Keratinocyte (primary cell): ENCODE data around the gene SNTG2.

Experiments
- EZH2 ChIP-seq: IDR thresholded peaks from one replicate; pipeline ENCODE4 v1.6.1; 2012; ENCODE audit warnings: inconsistent platforms, mild to moderate bottlenecking, low read length, moderate library complexity
- TF ChIP-seq, protein P1 (sequence below), 3 experiments: IDR thresholded peaks in 1 of 3; conservative IDR thresholded peaks in 1 of 3; optimal IDR thresholded peaks in 1 of 3; 2 replicates in 2 of 3; 3 replicates in 1 of 3; pipeline versions ENCODE3 to v1.5.1; 2011; ENCODE audit warnings: low read length in 3 of 3, mild to moderate bottlenecking in 3 of 3, moderate library complexity in 2 of 3, control low read depth in 1 of 3, inconsistent platforms in 1 of 3; ENCODE audit not compliant: insufficient read depth in 2 of 3; ENCODE audit errors: extremely low read depth in 1 of 3

GRCh38 chr2:1223791-1224190, 273.1 kb downstream of the SNTG2 start:
- TF ChIP-seq, protein P1, sequence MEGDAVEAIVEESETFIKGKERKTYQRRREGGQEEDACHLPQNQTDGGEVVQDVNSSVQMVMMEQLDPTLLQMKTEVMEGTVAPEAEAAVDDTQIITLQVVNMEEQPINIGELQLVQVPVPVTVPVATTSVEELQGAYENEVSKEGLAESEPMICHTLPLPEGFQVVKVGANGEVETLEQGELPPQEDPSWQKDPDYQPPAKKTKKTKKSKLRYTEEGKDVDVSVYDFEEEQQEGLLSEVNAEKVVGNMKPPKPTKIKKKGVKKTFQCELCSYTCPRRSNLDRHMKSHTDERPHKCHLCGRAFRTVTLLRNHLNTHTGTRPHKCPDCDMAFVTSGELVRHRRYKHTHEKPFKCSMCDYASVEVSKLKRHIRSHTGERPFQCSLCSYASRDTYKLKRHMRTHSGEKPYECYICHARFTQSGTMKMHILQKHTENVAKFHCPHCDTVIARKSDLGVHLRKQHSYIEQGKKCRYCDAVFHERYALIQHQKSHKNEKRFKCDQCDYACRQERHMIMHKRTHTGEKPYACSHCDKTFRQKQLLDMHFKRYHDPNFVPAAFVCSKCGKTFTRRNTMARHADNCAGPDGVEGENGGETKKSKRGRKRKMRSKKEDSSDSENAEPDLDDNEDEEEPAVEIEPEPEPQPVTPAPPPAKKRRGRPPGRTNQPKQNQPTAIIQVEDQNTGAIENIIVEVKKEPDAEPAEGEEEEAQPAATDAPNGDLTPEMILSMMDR (optimal IDR thresholded peaks at IDR 0.05 in 1 of 3, IDR thresholded peaks at IDR 0.05 in 1 of 3, conservative IDR thresholded peaks at IDR 0.05 in 1 of 3; ENCODE audit: extremely low read depth in 1 of 3, insufficient read depth in 2 of 3, low read length in 3 of 3): no peak
- TF ChIP-seq EZH2: no peak
